Measurements from ENCODE around the gene RAB10. TPM values are rescaled to one million over a fixed set of nuclear protein-coding genes. Genes with fewer than 3 reads are reported as not detected.

Gene RAB10
- total RNA-seq, 1 experiment from 2014 or later: 130 TPM

DNA sequence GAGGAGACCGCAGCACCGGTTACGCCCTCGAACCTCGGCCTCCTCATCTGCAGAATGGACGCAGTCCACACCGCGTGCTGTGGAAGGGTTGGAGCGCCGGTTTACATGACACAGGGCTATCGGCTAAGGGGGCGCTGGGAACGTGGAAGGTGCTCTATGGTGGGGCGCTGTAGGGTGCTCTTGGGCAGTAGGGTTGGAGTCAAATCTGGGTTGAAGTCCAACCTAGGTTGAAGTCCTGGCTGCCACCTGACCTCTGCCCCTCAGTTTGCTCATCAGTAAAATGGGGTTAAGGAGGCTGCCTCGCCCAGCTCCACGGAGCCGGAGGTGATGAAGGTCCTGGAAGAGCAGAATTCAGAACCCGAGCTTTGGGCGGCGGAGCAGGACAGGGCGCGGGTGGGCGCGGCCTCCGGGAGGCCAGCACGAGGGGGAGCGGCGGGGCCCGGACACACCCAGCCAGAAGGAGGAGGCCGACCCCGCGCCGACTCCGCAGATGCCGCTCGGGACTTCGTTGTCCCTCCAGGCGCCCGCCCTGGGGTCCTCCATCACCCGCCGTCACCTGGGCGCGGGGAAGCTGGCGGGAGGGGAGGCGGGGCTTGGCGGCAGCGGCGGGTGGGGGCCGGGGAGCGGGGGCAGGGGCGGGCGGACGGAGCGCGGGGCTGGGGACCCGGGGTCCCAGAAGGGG lies 138.4 kb downstream of the RAB10 start:
- Histone ChIP-seq H3K9ac (ENCODE audit: extremely low read depth, insufficient read length, low read length) (no peak overlapping the region), H3K18ac (ENCODE audit: insufficient read length, low read depth, low read length) (no peak overlapping the region), H3K79me2 (ENCODE audit: insufficient read depth, low read length) (no peaks in the 10 kb centered on the region), H2AK5ac (ENCODE audit: insufficient read length, low read length) (no peak overlapping the region), H3K79me1 (ENCODE audit: insufficient read depth, low read depth, low read length, poor library complexity, severe bottlenecking) (no peaks in the 10 kb centered on the region), H3K27me3 (ENCODE audit: insufficient read depth, low read length) (no peaks in the 10 kb centered on the region), H4K91ac (ENCODE audit: insufficient read length, low read depth, low read length) (no peak overlapping the region), H3K56ac (ENCODE audit: insufficient read length, low read depth, low read length) (no peak overlapping the region), H3T11ph (ENCODE audit: low read length) (no peak overlapping the region), H2BK5ac (ENCODE audit: insufficient read length, low read length) (no peak overlapping the region), H3K4ac (ENCODE audit: low read depth, low read length) (no peak overlapping the region), H4K8ac (replicated peaks; ENCODE audit: insufficient read length, low read depth, low read length) (no peak overlapping the region), H3K9me3 (ENCODE audit: control insufficient read depth, low read depth, low read length) (no peaks in the 10 kb centered on the region), H3K27ac (ENCODE audit: insufficient read length, low read depth, low read length) (no peak overlapping the region), H4K20me1 (ENCODE audit: control insufficient read depth, insufficient read depth, insufficient read length) (no peaks in the 10 kb centered on the region), H2BK20ac (ENCODE audit: low read depth, low read length, poor library complexity, severe bottlenecking) (no peak overlapping the region), H3K23me2 (ENCODE audit: insufficient read length, low read depth, low read length, poor library complexity, severe bottlenecking) (peaks cover 11% of the 10 kb centered on the region), H3K4me2 (ENCODE audit: insufficient read depth, insufficient read length, low read length) (peak overlapping the region; percentile 22), H2AFZ (ENCODE audit: low read length) (no peak overlapping the region), H3K14ac (ENCODE audit: insufficient read depth, low read length) (no peak overlapping the region), H2BK120ac (ENCODE audit: low read depth, low read length, poor library complexity, severe bottlenecking) (no peak overlapping the region), H3K4me1 (ENCODE audit: insufficient read depth, low read length) (no peaks in the 10 kb centered on the region; the same call in 1 of the 2 replicates), H3K23ac (ENCODE audit: insufficient read length, low read depth, low read length) (no peak overlapping the region), H4K5ac (ENCODE audit: insufficient read length, low read depth, low read length) (no peak overlapping the region), H2BK15ac (ENCODE audit: low read depth, low read length) (no peak overlapping the region), H2BK12ac (ENCODE audit: insufficient read length, low read depth, low read length) (no peak overlapping the region)
- Mint-ChIP-seq H3K4me3 (peak overlapping the region; percentile 66 to 78), H3K36me3 (ENCODE audit: insufficient read depth in 1 of 3, low read depth in 3 of 3) (peaks cover 0 to 10% (median 6%) of the 10 kb centered on the region in 3 experiments; a peak in 6 of 7 replicates), H3K4me1 (peaks cover 10 to 19% of the 10 kb centered on the region in 2 experiments), H3K27ac (no peak overlapping the region), H3K9me3 (peaks cover 0 to 5% of the 10 kb centered on the region in 2 experiments; a peak in 2 of 5 replicates), H3K27me3 (ENCODE audit: low read depth) (peaks cover 28% of the 10 kb centered on the region)
- WGBS (ENCODE audit: extremely low coverage, insufficient read length, low lambda C conversion rate): no CpG with 5 or more reads among the region's 56 CpGs
- DNase-seq: peak; percentile 67
- TF ChIP-seq, protein P1, sequence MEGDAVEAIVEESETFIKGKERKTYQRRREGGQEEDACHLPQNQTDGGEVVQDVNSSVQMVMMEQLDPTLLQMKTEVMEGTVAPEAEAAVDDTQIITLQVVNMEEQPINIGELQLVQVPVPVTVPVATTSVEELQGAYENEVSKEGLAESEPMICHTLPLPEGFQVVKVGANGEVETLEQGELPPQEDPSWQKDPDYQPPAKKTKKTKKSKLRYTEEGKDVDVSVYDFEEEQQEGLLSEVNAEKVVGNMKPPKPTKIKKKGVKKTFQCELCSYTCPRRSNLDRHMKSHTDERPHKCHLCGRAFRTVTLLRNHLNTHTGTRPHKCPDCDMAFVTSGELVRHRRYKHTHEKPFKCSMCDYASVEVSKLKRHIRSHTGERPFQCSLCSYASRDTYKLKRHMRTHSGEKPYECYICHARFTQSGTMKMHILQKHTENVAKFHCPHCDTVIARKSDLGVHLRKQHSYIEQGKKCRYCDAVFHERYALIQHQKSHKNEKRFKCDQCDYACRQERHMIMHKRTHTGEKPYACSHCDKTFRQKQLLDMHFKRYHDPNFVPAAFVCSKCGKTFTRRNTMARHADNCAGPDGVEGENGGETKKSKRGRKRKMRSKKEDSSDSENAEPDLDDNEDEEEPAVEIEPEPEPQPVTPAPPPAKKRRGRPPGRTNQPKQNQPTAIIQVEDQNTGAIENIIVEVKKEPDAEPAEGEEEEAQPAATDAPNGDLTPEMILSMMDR (conservative IDR thresholded peaks at IDR 0.05): no peak

Measured in H9 (cell line).